Measurements from ENCODE around the gene KIFAP3.

- TF ChIP-seq REST (IDR thresholded peaks at IDR 0.05; ENCODE audit: insufficient read depth in 1 of 2, low read depth in 2 of 2, low read length in 1 of 2) (no peak), CTCF (IDR thresholded peaks at IDR 0.05) (no peak), SIN3A (IDR thresholded peaks at IDR 0.05; ENCODE audit: borderline replicate concordance, insufficient read depth, low read depth, low read length) (no peak)
Measured at GRCh38 chr1:169889871-169890270, 184.6 kb downstream of the KIFAP3 start.
